Measurements from ENCODE around the gene DGKQ.

DGKQ gene

GRCh38 chr4:909821-910220 lies 63.5 kb downstream of the DGKQ start:
- 98% methylated on average over 12 of the region's 12 CpGs for WGBS
- Histone ChIP-seq H3K14ac (ENCODE audit: low read length in 2 of 2) (no peak overlapping the region), H2BK5ac (ENCODE audit: low read depth, low read length, poor library complexity, severe bottlenecking) (no peak overlapping the region), H3K9ac (ENCODE audit: low read length) (no peak overlapping the region), H3K27me3 (ENCODE audit: control insufficient read depth in 1 of 2, insufficient read depth in 1 of 2, low read length in 2 of 2) (no peaks in the 10 kb centered on the region), H2BK12ac (ENCODE audit: low read length in 2 of 2) (no peak overlapping the region), H4K8ac (ENCODE audit: low read length) (no peak overlapping the region), H3K36me3 (ENCODE audit: control insufficient read depth in 1 of 2, insufficient read depth in 2 of 2, low read depth in 1 of 2, low read length in 2 of 2) (peaks cover 35 to 76% of the 10 kb centered on the region in 2 experiments), H3K9me3 (ENCODE audit: control insufficient read depth, low read length) (no peaks in the 10 kb centered on the region), H3K4ac (ENCODE audit: low read depth in 1 of 2, low read length in 2 of 2) (no peak overlapping the region), H3K79me1 (replicated peaks; ENCODE audit: low read length, poor library complexity, severe bottlenecking) (peaks cover 65% of the 10 kb centered on the region), H3K4me3 (ENCODE audit: insufficient read depth in 1 of 2, low read depth in 1 of 2, low read length in 2 of 2) (no peak overlapping the region), H3K23ac (ENCODE audit: low read length in 2 of 2) (no peak overlapping the region), H2AFZ (ENCODE audit: low read depth, low read length) (no peak overlapping the region), H3K27ac (ENCODE audit: low read length, poor library complexity, severe bottlenecking) (no peak overlapping the region), H4K91ac (ENCODE audit: low read length) (no peak overlapping the region), H2BK15ac (ENCODE audit: low read depth, poor library complexity, severe bottlenecking) (no peak overlapping the region), H3K4me2 (ENCODE audit: low read length, poor library complexity, severe bottlenecking) (no peak overlapping the region), H3K18ac (ENCODE audit: low read depth in 1 of 2, low read length in 2 of 2) (no peak overlapping the region), H2BK120ac (ENCODE audit: low read depth, low read length) (no peak overlapping the region), H3K4me1 (ENCODE audit: control insufficient read depth, insufficient read depth, low read depth, low read length) (peaks cover 1% of the 10 kb centered on the region), H2AK5ac (ENCODE audit: low read length, severe bottlenecking) (no peak overlapping the region)
- no peak for DNase-seq

DNA sequence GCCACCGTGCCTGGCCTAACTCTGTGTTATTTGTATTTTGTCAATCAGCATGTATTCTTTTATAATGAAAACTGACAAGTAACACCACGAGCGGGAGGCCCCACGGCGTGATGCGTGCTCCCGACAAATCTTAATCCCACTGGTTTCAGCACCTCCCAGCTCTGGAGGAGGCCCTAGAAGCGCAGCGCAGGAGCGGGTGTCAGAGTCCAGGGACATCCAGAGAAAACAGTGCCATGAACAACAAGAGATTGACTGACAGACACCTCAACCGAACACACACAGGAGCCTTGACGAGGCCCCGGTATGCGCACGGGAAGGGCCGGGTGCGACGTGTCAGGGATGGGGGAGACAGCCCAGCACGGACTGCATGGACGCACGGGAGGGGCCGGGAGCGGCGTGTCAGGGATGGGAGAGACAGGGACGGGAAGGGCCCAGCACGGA lies 64.2 kb downstream of the DGKQ start:
- Histone ChIP-seq H2AK5ac (ENCODE audit: low read length, severe bottlenecking) (no peak overlapping the region), H3K36me3 (ENCODE audit: control insufficient read depth in 1 of 2, insufficient read depth in 2 of 2, low read depth in 1 of 2, low read length in 2 of 2) (peaks cover 38 to 76% of the 10 kb centered on the region in 2 experiments), H3K9me3 (ENCODE audit: control insufficient read depth, low read length) (no peaks in the 10 kb centered on the region), H3K4ac (ENCODE audit: low read depth in 1 of 2, low read length in 2 of 2) (no peak overlapping the region), H4K91ac (ENCODE audit: low read length) (no peak overlapping the region), H3K4me3 (ENCODE audit: insufficient read depth in 1 of 2, low read depth in 1 of 2, low read length in 2 of 2) (no peak overlapping the region), H3K4me2 (ENCODE audit: low read length, poor library complexity, severe bottlenecking) (no peak overlapping the region), H3K27ac (ENCODE audit: low read length, poor library complexity, severe bottlenecking) (no peak overlapping the region), H3K79me1 (replicated peaks; ENCODE audit: low read length, poor library complexity, severe bottlenecking) (peaks cover 68% of the 10 kb centered on the region), H3K9ac (ENCODE audit: low read length) (no peak overlapping the region), H2BK12ac (ENCODE audit: low read length in 2 of 2) (no peak overlapping the region), H3K27me3 (ENCODE audit: control insufficient read depth in 1 of 2, insufficient read depth in 1 of 2, low read length in 2 of 2) (no peaks in the 10 kb centered on the region), H3K4me1 (ENCODE audit: control insufficient read depth, insufficient read depth, low read depth, low read length) (no peaks in the 10 kb centered on the region), H3K18ac (ENCODE audit: low read depth in 1 of 2, low read length in 2 of 2) (no peak overlapping the region), H4K8ac (ENCODE audit: low read length) (no peak overlapping the region), H3K23ac (ENCODE audit: low read length in 2 of 2) (no peak overlapping the region), H2BK120ac (ENCODE audit: low read depth, low read length) (no peak overlapping the region), H2BK5ac (ENCODE audit: low read depth, low read length, poor library complexity, severe bottlenecking) (no peak overlapping the region), H2BK15ac (ENCODE audit: low read depth, poor library complexity, severe bottlenecking) (no peak overlapping the region), H2AFZ (ENCODE audit: low read depth, low read length) (no peak overlapping the region), H3K14ac (ENCODE audit: low read length in 2 of 2) (no peak overlapping the region)
- DNase-seq = no peak
- WGBS = 98% methylated on average over 25 of the region's 26 CpGs
